ENCODE measurements around the gene RIMS4. TPM values are rescaled to one million over a fixed set of nuclear protein-coding genes. Genes with fewer than 3 reads are reported as not detected.

Gene RIMS4
- total and polyA plus RNA-seq, 2 of the 13 experiments (the other 11 are each of a cell fraction or from before 2014, with no cell fraction given) = 0.01 to 0.07 TPM

DNA sequence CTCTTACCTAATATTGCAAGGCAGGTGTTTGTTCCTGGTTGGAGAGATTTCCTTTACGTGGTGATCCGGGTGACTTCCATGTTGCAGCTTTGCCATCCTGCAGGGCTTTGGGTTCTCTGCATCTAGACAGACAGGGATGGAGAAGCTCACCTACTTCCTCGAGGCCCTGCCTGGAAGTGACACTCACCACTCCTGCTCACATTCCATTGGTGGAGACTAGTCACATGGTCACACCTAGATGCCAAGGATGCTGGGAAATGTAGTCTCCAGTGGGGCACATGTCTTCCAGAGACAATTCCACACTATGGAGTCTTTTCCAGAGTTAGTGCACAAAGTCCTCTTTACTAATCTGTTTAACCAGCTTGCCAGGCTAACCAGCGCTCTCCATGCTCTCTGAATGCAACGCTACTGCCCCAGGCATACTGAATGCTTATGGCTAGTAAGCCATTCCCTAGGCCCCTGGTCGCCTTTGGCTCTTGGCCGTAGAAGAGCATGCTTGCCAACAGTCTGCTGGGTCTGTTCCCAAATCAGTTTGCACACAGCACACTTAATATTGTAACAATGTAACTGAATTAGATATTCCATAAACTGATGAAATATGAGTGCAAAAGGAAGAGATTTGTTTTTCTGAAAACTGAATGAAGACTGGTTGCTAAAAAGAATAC, 71.4 kb downstream of the RIMS4 start (continued):
- TF ChIP-seq, protein P1, sequence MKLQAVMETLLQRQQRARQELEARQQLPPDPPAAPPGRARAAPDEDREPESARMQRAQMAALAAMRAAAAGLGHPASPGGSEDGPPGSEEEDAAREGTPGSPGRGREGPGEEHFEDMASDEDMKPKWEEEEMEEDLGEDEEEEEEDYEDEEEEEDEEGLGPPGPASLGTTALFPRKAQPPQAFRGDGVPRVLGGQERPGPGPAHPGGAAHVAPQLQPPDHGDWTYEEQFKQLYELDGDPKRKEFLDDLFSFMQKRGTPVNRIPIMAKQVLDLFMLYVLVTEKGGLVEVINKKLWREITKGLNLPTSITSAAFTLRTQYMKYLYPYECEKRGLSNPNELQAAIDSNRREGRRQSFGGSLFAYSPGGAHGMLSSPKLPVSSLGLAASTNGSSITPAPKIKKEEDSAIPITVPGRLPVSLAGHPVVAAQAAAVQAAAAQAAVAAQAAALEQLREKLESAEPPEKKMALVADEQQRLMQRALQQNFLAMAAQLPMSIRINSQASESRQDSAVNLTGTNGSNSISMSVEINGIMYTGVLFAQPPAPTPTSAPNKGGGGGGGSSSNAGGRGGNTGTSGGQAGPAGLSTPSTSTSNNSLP (IDR thresholded peaks at IDR 0.05; ENCODE audit: low read depth, low read length) = no peak
- TF ChIP-seq SP140L (CRISPR knock-in tag; IDR thresholded peaks at IDR 0.05; ENCODE audit: borderline replicate concordance) = no peak
- no peak for TF ChIP-seq ZBTB7A (CRISPR knock-in tag; IDR thresholded peaks at IDR 0.05)
- TF ChIP-seq ETV6 (CRISPR knock-in tag; conservative IDR thresholded peaks at IDR 0.05) = no peak
- TF ChIP-seq SP4 (CRISPR knock-in tag; IDR thresholded peaks at IDR 0.05) = no peak
- no peak for TF ChIP-seq NFATC3 (CRISPR knock-in tag; IDR thresholded peaks at IDR 0.05)
- peak; percentile 24; the same call in 1 of the 2 replicates for TF ChIP-seq HNF1B (CRISPR knock-in tag; IDR thresholded peaks at IDR 0.05)
- TF ChIP-seq ELF3 (CRISPR knock-in tag; IDR thresholded peaks at IDR 0.05) = peak; percentile 49; the same call in 1 of the 2 replicates
- no peak for TF ChIP-seq SRSF4 (IDR thresholded peaks at IDR 0.05; ENCODE audit: low read depth, low read length, poor library complexity, severe bottlenecking)
- TF ChIP-seq, protein P2, sequence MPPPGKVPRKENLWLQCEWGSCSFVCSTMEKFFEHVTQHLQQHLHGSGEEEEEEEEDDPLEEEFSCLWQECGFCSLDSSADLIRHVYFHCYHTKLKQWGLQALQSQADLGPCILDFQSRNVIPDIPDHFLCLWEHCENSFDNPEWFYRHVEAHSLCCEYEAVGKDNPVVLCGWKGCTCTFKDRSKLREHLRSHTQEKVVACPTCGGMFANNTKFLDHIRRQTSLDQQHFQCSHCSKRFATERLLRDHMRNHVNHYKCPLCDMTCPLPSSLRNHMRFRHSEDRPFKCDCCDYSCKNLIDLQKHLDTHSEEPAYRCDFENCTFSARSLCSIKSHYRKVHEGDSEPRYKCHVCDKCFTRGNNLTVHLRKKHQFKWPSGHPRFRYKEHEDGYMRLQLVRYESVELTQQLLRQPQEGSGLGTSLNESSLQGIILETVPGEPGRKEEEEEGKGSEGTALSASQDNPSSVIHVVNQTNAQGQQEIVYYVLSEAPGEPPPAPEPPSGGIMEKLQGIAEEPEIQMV (CRISPR knock-in tag; IDR thresholded peaks at IDR 0.05; ENCODE audit: low read depth) = no peak
- TF ChIP-seq CTCF (CRISPR knock-in tag; IDR thresholded peaks at IDR 0.05) = no peak
- TF ChIP-seq GABPB1 (CRISPR knock-in tag; IDR thresholded peaks at IDR 0.05) = peak; percentile 76
- TF ChIP-seq FOSL1 (CRISPR knock-in tag; IDR thresholded peaks at IDR 0.05; ENCODE audit: borderline replicate concordance) = no peak
- no peak for TF ChIP-seq REPIN1 (CRISPR knock-in tag; IDR thresholded peaks at IDR 0.05; ENCODE audit: borderline replicate concordance, low read depth)
- no peak for TF ChIP-seq EEA1 (CRISPR knock-in tag; IDR thresholded peaks at IDR 0.05; ENCODE audit: borderline replicate concordance)
- TF ChIP-seq ZNF225 (CRISPR knock-in tag; IDR thresholded peaks at IDR 0.05) = no peak
- TF ChIP-seq GTF2F1 (IDR thresholded peaks at IDR 0.05; ENCODE audit: low read length) = no peak
- no peak for TF ChIP-seq ARHGAP35 (CRISPR knock-in tag; IDR thresholded peaks at IDR 0.05; ENCODE audit: borderline replicate concordance)
- no peak for TF ChIP-seq ATF7-NPFF (CRISPR knock-in tag; IDR thresholded peaks at IDR 0.05; ENCODE audit: low read depth)
- no peak for TF ChIP-seq ZNF660 (CRISPR knock-in tag; IDR thresholded peaks at IDR 0.05; ENCODE audit: borderline replicate concordance, low read depth)
- no peak for TF ChIP-seq TOE1 (CRISPR knock-in tag; IDR thresholded peaks at IDR 0.05)
- peak; percentile 75; the same call in 1 of the 2 replicates for TF ChIP-seq ELF1 (CRISPR knock-in tag; IDR thresholded peaks at IDR 0.05)
- TF ChIP-seq HNF4A (CRISPR knock-in tag; IDR thresholded peaks at IDR 0.05) = 0 out of 2 replicates have a peak, but pooled peaks have one; percentile 4
